WI38 (cell line): ENCODE data around the gene SOCS1.

Source experiments
- H3K4me3 ChIP-seq: 2 replicates; pipeline ENCODE4 v1.5.1; 2011; ENCODE audit warnings: low read depth, mild to moderate bottlenecking, control low read depth, low read length
- TF ChIP-seq, protein P1 (sequence below): IDR thresholded peaks from 2 replicates; pipeline ENCODE4 v1.5.1; 2012; ENCODE audit warnings: low read depth, mild to moderate bottlenecking, control low read depth, low read length

The SOCS1 gene

GRCh38 chr16:11205065-11205699, 50.8 kb downstream of the SOCS1 start:
- no peak overlapping the region for H3K4me3 ChIP-seq
- TF ChIP-seq, protein P1, sequence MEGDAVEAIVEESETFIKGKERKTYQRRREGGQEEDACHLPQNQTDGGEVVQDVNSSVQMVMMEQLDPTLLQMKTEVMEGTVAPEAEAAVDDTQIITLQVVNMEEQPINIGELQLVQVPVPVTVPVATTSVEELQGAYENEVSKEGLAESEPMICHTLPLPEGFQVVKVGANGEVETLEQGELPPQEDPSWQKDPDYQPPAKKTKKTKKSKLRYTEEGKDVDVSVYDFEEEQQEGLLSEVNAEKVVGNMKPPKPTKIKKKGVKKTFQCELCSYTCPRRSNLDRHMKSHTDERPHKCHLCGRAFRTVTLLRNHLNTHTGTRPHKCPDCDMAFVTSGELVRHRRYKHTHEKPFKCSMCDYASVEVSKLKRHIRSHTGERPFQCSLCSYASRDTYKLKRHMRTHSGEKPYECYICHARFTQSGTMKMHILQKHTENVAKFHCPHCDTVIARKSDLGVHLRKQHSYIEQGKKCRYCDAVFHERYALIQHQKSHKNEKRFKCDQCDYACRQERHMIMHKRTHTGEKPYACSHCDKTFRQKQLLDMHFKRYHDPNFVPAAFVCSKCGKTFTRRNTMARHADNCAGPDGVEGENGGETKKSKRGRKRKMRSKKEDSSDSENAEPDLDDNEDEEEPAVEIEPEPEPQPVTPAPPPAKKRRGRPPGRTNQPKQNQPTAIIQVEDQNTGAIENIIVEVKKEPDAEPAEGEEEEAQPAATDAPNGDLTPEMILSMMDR, result no peak

DNA sequence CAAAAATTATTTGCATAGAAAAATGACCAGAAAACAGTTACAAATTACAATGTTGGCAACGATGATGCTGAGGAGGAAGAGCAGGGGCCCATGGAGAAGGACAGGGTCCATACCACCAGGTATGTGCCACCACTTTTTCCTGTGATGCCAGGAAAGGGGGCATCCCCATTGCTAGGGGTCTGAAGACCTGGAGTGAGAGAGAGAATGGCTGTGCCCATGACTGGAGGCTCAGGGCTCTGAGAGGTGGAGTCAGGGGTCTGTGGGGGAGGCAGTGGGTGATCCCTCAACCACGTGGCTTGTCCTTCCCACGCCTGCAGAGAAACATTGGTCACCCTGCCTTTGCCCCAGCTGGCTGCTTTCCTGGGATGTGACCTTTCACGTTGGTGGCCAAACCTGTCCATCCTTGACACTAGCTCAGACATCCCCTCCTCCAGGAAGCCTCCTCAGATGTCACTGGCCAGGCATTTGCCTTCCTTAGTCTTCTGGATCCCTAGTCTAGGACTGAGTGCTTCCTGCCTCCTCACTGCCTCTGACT, 51.4 kb downstream of the SOCS1 start:
- H3K4me3 ChIP-seq, result no peak overlapping the region
- TF ChIP-seq, protein P1, result no peak
